Cardiac muscle cell (in vitro differentiated cells and primary cell): ENCODE data around the gene GBP6. TPM values are rescaled to one million over a fixed set of nuclear protein-coding genes. Genes with fewer than 3 reads are reported as not detected.

Source experiments
- DNase-seq, 2 donors: peaks; one replicate each; pipeline versions ENCODE4 v3.0.0 to v3.0.0-alpha.2; 2010 to 2017; ENCODE audit warnings: low read depth in 1 of 2, low spot score in 1 of 2
- H3K27ac ChIP-seq: fragments of 200-600 bp; sonication (generic); 2 replicates; pipeline ENCODE4 v1.5.1; 2016
- H3K27me3 ChIP-seq: fragments of 200-600 bp; sonication (generic); 2 replicates; pipeline ENCODE4 v1.6.0; 2016; ENCODE audit warnings: control low read depth
- H3K36me3 ChIP-seq: fragments of 200-600 bp; sonication (generic); 2 replicates; pipeline ENCODE4 v1.5.1; 2016; ENCODE audit warnings: control low read depth
- H3K4me1 ChIP-seq: fragments of 200-600 bp; sonication (generic); 2 replicates; pipeline ENCODE4 v1.8.1; 2017; ENCODE audit warnings: low read depth, mild to moderate bottlenecking, mixed run types
- H3K4me3 ChIP-seq: fragments of 200-600 bp; sonication (generic); 2 replicates; pipeline ENCODE4 v1.5.1; 2016; ENCODE audit warnings: mild to moderate bottlenecking
- H3K9me3 ChIP-seq: fragments of 200-600 bp; sonication (generic); 2 replicates; pipeline ENCODE4 v1.5.1; 2017; ENCODE audit warnings: low read depth, mild to moderate bottlenecking, control low read depth
- polyA plus RNA-seq: library from polyadenylated mRNA; unstranded; fragments of >200 nt; fragmentation: Nextera tagmentation; extraction: Ambion mirVana; gene quantifications from 2 replicates; pipeline ENCODE4 v1.2.1, GENCODE V29; 2016
- total RNA-seq: library from RNA; depleted of rRNA; stranded (reverse); fragments of >200 nt; gene quantifications from 2 replicates; pipeline ENCODE4 v1.2.3, GENCODE V29; 2016
- TF ChIP-seq, protein P1 (sequence below): IDR thresholded peaks from 2 replicates; pipeline ENCODE4 v1.5.1; 2012; ENCODE audit warnings: low read depth, mild to moderate bottlenecking, low read length

GBP6 gene
- total and polyA plus RNA-seq, 2 experiments from 2014 or later, result 0.69 TPM; not detected in 1

DNA sequence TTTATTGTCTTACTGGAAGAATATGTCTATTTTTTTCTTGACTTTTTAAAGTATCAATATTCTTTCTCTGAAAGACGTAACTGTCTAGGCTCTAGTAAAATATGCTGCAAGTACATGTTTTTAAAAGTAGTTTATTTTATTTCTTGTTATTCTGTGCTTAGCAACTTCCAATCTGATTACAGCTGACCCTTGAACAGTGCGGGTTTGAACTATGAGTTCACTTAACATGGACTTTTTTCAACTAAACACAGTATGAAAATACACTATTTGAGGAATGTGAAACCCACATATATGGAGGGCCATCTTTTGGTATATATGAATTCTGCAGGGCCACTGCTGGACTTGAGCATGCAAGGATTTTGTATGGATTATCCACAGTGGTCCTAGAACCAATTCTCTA, 26.8 kb downstream of the GBP6 start:
- H3K27ac ChIP-seq, result no peak overlapping the region
- H3K9me3 ChIP-seq, result no peaks in the 10 kb centered on the region
- no peaks in the 10 kb centered on the region for H3K27me3 ChIP-seq
- no peaks in the 10 kb centered on the region for H3K36me3 ChIP-seq
- DNase-seq, result no peak
- H3K4me1 ChIP-seq, result no peaks in the 10 kb centered on the region
- no peak overlapping the region for H3K4me3 ChIP-seq
- TF ChIP-seq, protein P1, sequence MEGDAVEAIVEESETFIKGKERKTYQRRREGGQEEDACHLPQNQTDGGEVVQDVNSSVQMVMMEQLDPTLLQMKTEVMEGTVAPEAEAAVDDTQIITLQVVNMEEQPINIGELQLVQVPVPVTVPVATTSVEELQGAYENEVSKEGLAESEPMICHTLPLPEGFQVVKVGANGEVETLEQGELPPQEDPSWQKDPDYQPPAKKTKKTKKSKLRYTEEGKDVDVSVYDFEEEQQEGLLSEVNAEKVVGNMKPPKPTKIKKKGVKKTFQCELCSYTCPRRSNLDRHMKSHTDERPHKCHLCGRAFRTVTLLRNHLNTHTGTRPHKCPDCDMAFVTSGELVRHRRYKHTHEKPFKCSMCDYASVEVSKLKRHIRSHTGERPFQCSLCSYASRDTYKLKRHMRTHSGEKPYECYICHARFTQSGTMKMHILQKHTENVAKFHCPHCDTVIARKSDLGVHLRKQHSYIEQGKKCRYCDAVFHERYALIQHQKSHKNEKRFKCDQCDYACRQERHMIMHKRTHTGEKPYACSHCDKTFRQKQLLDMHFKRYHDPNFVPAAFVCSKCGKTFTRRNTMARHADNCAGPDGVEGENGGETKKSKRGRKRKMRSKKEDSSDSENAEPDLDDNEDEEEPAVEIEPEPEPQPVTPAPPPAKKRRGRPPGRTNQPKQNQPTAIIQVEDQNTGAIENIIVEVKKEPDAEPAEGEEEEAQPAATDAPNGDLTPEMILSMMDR, result no peak

DNA sequence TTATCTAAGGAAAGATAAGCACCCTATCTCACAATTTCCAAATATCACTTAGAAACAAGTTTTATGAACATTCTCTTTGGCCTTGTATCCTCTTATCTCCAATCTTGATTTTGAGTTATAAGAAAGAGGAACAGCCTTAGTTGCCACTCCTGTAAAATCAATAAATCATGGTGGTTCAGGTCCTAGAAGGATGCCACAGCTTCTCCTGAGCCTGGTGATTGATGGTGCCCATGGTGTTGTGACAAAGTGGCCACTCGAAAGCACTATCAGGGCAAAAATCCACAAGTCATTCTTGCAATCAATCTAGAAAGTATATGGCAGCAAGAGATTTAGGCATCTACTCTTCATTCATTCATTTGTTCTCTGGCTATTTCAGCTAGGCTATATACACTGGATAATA, 27.8 kb downstream of the GBP6 start:
- TF ChIP-seq, protein P1, result no peak
- no peaks in the 10 kb centered on the region for H3K27me3 ChIP-seq
- H3K27ac ChIP-seq, result no peak overlapping the region
- DNase-seq, result no peak
- no peaks in the 10 kb centered on the region for H3K9me3 ChIP-seq
- H3K4me3 ChIP-seq, result no peak overlapping the region
- H3K4me1 ChIP-seq, result no peaks in the 10 kb centered on the region
- H3K36me3 ChIP-seq, result no peaks in the 10 kb centered on the region

DNA sequence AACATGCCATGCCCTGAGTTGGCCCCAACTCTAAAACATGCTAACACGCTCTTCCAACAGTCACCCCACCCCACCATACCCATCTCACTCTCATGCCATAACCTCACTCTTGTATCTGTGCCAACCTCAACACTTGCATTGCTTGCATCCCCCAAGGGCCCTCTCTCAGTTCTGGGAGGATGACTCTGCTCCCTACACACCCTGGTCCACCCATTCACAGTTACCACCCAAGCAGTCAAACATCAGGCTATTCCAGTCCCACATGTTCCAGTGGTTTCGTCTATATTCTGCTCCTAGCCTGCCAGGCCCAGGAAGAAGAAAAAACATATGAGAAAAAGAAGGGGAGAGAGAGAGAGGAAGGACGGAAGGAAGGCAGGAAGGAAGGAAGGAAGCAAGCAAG, 31.0 kb downstream of the GBP6 start:
- no peaks in the 10 kb centered on the region for H3K4me1 ChIP-seq
- no peak overlapping the region for H3K27ac ChIP-seq
- no peaks in the 10 kb centered on the region for H3K9me3 ChIP-seq
- no peak overlapping the region for H3K4me3 ChIP-seq
- H3K36me3 ChIP-seq, result no peaks in the 10 kb centered on the region
- TF ChIP-seq, protein P1, result no peak
- no peak for DNase-seq
- no peaks in the 10 kb centered on the region for H3K27me3 ChIP-seq

DNA sequence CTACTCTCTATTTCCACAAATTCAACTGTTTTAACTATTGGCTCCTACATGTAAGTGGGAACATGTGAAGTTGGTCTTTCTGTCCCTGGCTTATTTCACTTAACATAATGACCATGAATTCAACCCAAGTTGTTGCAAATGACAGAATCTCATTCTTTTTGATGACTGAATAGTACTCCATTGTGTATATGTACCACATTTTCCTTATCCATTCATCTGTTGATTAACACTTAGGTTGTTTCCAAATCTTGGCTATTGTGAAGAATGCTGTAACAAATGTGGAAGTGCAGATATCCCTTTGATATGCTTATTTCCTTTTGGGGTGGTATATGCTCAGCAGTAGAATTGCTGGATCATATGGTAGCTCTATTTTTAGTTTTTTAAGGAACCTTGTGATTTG, 33.0 kb downstream of the GBP6 start:
- TF ChIP-seq, protein P1, result no peak
- H3K9me3 ChIP-seq, result no peaks in the 10 kb centered on the region
- no peak for DNase-seq
- no peaks in the 10 kb centered on the region for H3K36me3 ChIP-seq
- no peaks in the 10 kb centered on the region for H3K4me1 ChIP-seq
- H3K27me3 ChIP-seq, result no peaks in the 10 kb centered on the region
- H3K4me3 ChIP-seq, result no peak overlapping the region
- no peak overlapping the region for H3K27ac ChIP-seq

DNA sequence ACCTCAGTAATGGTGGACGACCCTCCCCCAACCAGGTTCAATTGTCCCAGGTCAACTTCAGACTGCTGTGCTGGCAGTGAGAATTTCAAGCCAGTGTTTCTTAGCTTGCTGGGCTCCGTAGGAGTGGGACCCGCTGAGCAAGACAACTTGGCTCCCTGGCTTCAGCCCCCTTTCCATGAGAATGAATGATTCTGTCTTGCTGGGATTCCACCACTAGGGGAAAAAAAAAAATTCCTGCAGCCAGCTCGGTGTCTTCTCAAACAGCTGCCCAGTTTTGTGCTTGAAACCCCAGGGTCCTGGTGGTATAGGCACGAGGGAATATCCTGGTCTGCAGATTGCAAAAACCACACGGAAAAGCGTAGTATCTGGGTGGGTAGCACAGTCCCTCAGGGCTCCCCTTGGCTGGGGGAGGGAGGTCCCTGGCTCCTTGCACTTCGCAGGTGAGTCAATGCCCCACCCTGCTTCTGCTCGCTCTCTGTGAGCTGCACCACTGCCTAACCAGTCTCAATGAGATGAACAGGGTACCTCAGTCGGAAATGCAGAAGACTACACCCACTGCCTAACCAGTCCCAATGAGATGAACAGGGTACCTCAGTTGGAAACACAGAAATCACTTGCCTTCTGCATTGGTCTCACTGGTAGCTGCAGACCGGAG, 41.5 kb downstream of the GBP6 start:
- TF ChIP-seq, protein P1, result no peak
- no peaks in the 10 kb centered on the region for H3K9me3 ChIP-seq
- no peak overlapping the region for H3K27ac ChIP-seq
- H3K36me3 ChIP-seq, result no peaks in the 10 kb centered on the region
- no peak for DNase-seq
- no peaks in the 10 kb centered on the region for H3K27me3 ChIP-seq
- H3K4me1 ChIP-seq, result peaks cover 33% of the 10 kb centered on the region
- no peak overlapping the region for H3K4me3 ChIP-seq
